Germinal center (tissue), 1 donor: ENCODE results near the gene GRM2.
A peak's percentile ranks its signal among the peaks of the same experiment; 100 is the strongest.

Source experiments
- DNase-seq: peaks from one replicate; pipeline ENCODE4 v3.0.0; 2012; ENCODE audit warnings: mixed read lengths, low spot score

GRM2 gene

GRCh38 chr3:51706788-51707731 lies at the start of gene GRM2:
GRM2 (plus strand) TSS chr3:51707068; CDS start chr3:51708984, 1,916 bp downstream.
- peak; percentile 30 for DNase-seq

GRCh38 chr3:51657234-51657633 lies 49.6 kb upstream of the GRM2 start:
- DNase-seq, result no peak

- no peak for DNase-seq
These were observed 46.9 kb upstream of the GRM2 start for GRCh38 chr3:51659942-51660341.

DNA sequence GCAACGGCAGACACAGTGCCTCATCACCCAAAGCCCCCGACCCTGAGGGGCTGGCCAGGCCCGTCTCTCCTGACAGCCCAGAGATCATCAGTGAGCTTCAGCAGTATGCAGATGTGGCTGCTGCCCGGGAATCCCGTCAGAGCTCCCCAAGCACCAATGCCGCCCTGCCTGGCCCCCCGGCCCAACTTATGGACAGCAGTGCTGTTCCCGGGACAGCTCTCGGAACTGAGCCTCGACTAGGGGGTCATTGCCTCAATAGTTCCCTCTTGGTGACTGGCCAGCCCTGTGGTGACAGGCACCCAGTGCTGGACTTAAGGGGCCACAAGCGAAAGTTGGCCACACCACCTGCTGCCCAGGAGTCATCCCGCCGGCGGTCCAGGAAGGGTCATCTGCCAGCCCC lies 44.4 kb upstream of the GRM2 start:
- DNase-seq, result no peak

DNA sequence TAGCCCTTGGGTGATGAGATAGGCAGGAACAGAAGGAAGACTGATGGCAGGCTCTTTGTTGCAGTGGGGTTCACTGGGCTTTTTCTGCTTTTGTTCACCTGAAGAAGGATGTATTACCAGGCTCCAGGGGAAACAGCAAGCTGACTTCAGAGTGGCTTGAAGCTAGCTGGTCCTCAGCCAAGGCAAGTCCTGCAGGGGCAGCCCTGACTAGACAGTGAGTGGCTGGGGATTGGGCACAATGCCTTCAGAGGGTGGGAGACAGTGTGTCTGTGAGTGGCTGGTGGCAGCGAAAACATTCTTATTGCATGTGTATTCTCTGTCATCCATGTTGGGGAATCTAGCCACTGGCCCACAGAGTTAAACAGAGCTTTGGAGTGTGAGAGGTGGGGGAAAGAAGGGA lies 38.1 kb upstream of the GRM2 start:
- no peak for DNase-seq

DNA sequence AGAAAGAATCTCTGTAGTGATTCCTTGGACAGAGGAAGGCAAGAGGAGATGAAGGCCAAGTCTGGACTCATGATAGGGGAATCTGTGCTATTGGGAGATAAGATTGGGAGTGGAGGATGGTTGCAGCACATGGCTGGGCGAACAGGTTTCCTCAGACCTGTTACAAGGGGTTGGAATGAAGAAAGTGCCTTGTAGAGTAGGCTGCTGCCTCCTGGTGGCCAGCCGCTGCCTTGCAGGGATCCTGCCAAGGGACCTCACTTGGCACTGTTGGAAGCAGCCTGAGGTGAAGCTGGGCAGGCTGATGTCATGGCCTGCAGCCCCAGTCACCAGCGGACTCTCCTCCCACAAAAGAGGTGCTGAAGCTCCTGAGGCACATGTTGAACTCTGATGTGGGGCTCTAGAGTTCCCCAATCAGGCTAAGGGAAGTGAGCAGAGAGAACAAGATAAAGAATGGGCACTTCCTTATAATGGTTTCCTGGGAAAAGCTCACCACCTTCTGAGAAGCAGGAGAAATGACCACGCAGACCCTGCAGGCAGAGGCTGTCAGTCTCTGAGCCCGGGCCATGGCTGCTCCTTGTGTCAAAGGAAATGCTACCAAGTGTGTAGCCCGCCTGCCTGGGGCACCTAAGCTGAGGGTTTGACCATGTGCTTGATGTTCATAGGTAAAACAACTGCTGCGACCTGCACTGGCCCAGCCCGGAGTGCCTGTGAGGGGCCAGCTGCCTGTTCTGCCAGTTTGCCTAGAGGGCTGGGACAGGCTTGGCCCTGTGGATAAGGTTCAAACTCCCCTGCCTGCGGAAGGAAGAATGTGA lies 37.4 kb upstream of the GRM2 start:
- peak; percentile 76 for DNase-seq

DNA sequence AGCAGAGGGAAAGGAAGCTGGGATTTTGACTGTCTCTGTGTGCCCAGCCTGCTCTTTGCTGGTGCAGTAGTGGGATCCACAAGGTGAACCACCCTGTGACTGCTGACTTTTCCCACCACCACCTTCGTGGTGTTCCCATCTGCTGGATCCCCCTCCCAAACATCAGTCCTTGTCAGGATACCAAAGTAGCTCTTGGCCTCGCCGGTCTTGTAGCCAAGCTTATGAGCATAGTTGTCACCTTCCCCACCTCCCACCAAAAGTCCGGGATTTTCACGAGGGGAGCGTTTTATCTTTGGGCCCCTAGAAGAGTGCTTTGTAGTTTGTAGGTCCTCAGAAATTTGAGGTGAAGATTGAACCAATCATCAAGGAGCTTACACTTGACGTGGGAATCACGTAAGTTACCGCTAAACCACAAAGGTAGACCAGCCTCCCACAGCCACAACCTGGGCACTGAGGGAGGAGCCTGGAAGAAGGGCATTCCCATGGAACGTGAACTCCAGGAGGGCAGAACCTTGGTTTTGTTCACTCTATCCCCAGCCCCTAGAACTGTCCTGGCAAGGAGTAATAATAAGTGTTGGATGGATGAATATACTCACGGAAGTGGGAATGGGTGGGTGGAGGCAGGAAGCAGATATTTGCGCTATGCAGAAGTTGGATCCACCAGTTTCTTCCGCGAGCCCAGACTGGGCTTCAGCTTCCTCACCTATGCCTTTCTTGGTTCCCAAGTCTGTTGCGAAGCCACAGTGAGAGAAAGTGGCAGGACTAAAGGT lies 36.6 kb upstream of the GRM2 start:
- DNase-seq, result no peak

- peak; percentile 98 for DNase-seq
These were observed 35.8 kb upstream of the GRM2 start, which contains the start of gene TEX264 for GRCh38 chr3:51670823-51671733. TEX264 (plus strand) TSS chr3:51671252; CDS start chr3:51674305, 3,053 bp downstream.

DNA sequence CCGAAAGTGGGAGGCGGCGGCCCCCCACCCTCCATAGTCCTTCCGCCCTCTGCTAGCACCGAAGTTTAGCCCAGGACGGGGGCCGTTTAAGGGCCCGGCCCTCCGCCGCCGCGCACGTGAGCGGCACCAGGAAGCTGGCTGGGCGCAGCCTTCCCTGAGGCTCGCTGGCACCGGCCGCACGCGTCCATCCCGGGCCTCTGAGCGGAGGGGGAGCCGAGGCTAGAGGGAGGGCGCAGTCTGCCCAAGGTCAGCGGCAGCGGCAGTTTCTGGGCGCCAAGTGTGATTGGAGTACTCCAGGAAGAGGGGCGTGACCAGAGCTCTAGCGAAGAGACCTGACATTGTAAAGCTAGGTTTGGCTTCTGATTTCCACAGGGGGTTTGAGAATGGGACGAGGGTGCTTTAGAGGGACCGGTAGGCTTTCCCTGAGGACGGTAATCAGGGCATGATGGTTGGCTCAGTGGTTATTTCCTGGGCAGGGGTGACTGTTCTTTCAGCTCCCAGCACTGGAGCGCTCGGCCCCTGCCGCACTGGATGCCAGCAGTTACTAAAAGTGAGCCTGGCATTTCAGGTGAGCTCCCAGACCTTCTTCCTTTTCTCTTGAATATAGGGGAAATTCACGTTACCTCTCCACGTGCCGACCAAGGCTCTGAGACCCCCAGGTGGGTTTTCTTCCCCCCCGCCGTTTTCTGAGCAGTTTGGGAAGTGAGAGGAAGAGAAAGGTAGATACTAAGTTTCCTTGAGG lies 35.0 kb upstream of the GRM2 start:
- DNase-seq, result peak; percentile 70

- no peak for DNase-seq
These were observed 33.6 kb upstream of the GRM2 start for GRCh38 chr3:51673181-51673801.

- DNase-seq, result no peak
These were observed 32.8 kb upstream of the GRM2 start for GRCh38 chr3:51673802-51674654.

DNA sequence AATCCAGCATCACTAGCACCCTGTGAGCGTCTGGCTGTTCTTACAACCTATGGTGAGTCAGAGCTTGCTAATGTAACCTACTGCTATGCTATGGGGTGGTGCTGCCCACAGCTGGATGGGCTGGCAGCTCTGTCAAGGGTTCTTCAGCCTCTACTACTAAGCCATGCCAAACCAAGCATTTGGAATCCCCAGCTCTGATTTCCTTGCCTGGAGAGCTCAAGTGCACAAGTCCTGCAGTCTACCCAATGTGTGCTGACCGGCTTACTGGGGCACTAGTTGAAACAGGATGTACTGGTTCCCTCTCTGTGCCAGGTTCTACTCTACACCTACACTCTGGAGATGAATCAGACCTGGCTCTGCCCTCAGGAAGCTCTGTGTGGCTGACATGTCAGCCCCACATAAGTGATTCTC lies 31.7 kb upstream of the GRM2 start:
- no peak for DNase-seq

- no peak for DNase-seq
These were observed 30.7 kb upstream of the GRM2 start for GRCh38 chr3:51676102-51676640.

- DNase-seq, result no peak
These were observed 29.5 kb upstream of the GRM2 start for GRCh38 chr3:51677358-51677757.

DNA sequence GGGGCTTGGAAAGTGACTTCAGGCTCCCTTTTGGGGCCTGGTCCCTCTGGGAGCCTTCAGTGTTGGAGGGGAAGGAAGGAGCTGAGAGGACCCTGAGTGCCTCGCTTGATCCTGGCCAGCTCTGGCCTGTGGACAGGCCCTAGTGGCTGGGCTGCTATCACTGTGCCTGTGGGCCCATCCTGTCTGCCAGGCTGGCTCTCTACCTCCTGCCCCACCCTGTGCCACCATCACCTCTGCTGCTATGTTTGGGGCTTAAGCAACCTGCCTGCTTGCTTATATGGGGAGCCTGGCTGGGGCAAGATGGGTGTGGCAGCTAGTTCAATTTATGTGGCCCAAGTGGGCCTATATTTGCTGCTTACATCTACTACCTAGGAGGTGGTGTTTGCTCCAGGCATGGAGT lies 28.7 kb upstream of the GRM2 start:
- DNase-seq, result no peak

GRCh38 chr3:51678641-51679040 lies 28.2 kb upstream of the GRM2 start:
- DNase-seq, result no peak

DNA sequence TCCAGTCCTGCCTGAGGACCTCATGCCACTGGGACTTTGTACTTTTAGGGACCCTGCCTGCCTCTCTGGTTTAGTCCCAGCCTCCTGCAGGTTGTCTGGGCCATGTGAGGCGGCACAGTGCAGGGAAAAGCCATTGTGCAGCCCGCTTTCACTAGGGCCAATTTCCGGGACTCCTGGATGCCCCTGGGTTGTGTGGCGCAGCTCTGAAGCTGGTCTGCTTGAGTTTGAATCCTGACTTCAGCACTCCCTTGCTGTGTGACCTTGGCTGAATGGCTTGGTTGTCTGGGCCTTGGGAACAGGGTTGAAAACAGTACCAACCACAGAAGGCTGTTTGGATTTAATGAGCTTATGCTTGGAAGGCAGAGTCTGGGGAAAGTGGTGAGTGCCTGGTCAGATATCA lies 27.6 kb upstream of the GRM2 start:
- DNase-seq, result no peak

GRCh38 chr3:51679777-51680176 lies 27.1 kb upstream of the GRM2 start:
- peak; percentile 25 for DNase-seq

DNA sequence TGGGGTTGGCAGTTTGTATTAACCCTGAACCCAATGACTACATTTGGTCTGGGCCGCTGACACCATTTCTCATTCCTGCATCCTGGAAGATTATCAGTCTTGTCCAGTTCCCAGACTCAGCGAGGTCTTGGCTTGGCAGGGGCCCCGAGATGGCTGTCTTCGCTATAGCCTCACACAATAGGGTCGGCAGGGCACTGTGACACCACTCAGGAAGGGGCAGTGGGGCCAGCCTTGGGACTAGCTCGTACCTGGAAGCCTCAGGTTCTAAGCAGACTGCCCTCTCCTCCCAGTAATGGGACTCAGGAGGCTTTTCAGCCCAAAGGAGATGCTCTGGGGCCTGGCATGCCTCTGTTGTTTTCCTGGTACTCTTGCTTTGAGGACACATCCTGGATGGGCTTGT lies 26.7 kb upstream of the GRM2 start:
- DNase-seq, result no peak
